CD4-positive, alpha-beta memory T cell (primary cell): Measurements from ENCODE around the gene DACH1. TPM values are rescaled to one million over a fixed set of nuclear protein-coding genes. Genes with fewer than 3 reads are reported as not detected.

Source experiments
- CTCF ChIA-PET: fragments of 350-600 bp; sonication (Branson Sonifier 250); formaldehyde crosslinking; loops from one replicate; lab custom pipeline; 2021; ENCODE audit warnings: inconsistent platforms; ENCODE audit not compliant: partially characterized antibody; lab: Charles Lee
- POLR2A ChIA-PET: fragments of 350-600 bp; sonication (Branson Sonifier 250); formaldehyde crosslinking; loops from one replicate; lab custom pipeline; 2021; ENCODE audit not compliant: partially characterized antibody; lab: Charles Lee
- DNase-seq, 5 donors: peaks; one replicate each; pipeline versions ENCODE4 v3.0.0 to v3.0.0-alpha.2; 2020 to 2022; ENCODE audit warnings: mixed read lengths in 1 of 5
- H3K27ac ChIP-seq: one replicate; pipeline ENCODE4 v1.7.0; 2013; ENCODE audit warnings: low read depth, low read length
- H3K27me3 ChIP-seq: 2 replicates; pipeline ENCODE4 v1.7.0; 2013; ENCODE audit warnings: mild to moderate bottlenecking, low read length, moderate library complexity; ENCODE audit not compliant: insufficient read depth
- H3K36me3 ChIP-seq: 2 replicates; pipeline ENCODE4 v1.7.0; 2013; ENCODE audit warnings: mild to moderate bottlenecking, low read length, moderate library complexity; ENCODE audit not compliant: insufficient read depth
- H3K4me1 ChIP-seq: 2 replicates; pipeline ENCODE4 v1.7.0; 2013; ENCODE audit warnings: mild to moderate bottlenecking, low read length, moderate library complexity; ENCODE audit not compliant: insufficient read depth
- H3K4me3 ChIP-seq, 2 donors: one replicate each; pipeline ENCODE4 v1.7.0; 2013; ENCODE audit warnings: low read length in 2 of 2, mild to moderate bottlenecking in 1 of 2
- H3K9me3 ChIP-seq, 2 donors: one replicate each; pipeline ENCODE4 v1.7.0; 2013; ENCODE audit warnings: low read length in 2 of 2, control low read depth in 1 of 2; ENCODE audit not compliant: control insufficient read depth in 1 of 2
- H3K27ac Mint-ChIP-seq, 7 donors: one replicate each; pipeline ENCODE4 v1.8.0; 2020 to 2021; ENCODE audit warnings: mixed read lengths in 7 of 7, mild to moderate bottlenecking in 6 of 7, inconsistent platforms in 3 of 7, moderate library complexity in 3 of 7
- H3K27me3 Mint-ChIP-seq, 2 donors: one replicate each; pipeline ENCODE4 v1.8.0; 2020 to 2021; ENCODE audit warnings: mixed read lengths in 2 of 2
- H3K36me3 Mint-ChIP-seq, 2 donors: one replicate each; pipeline ENCODE4 v1.8.0; 2020 to 2021; ENCODE audit warnings: mixed read lengths in 2 of 2, inconsistent platforms in 1 of 2, mild to moderate bottlenecking in 1 of 2
- H3K4me1 Mint-ChIP-seq, 4 donors: one replicate each; pipeline ENCODE4 v1.8.0; 2020 to 2021; ENCODE audit warnings: mixed read lengths in 4 of 4, mild to moderate bottlenecking in 1 of 4
- H3K4me3 Mint-ChIP-seq, 8 donors: one replicate each; pipeline ENCODE4 v1.8.0; 2020 to 2021; ENCODE audit warnings: mixed read lengths in 8 of 8, mild to moderate bottlenecking in 7 of 8, moderate library complexity in 6 of 8, inconsistent platforms in 3 of 8
- H3K9me3 Mint-ChIP-seq, 8 donors: one replicate each; pipeline ENCODE4 v1.8.0; 2020 to 2021; ENCODE audit warnings: mixed read lengths in 8 of 8, mild to moderate bottlenecking in 5 of 8, inconsistent platforms in 3 of 8, moderate library complexity in 1 of 8
- intact Hi-C: fragments of 100-400 bp; cut with micrococcal nuclease; formaldehyde crosslinking; loops from one replicate; pipeline ENCODE4 v1.15.1; 2023
- polyA plus RNA-seq, 2 donors: library from polyadenylated mRNA; unstranded; fragments of 300-500 nt; fragmentation: Illumina TruSeq; gene quantifications; one replicate each; pipeline ENCODE4 v1.2.3, GENCODE V29; 2021
- total RNA-seq, 2 experiments: library from RNA; stranded (reverse); gene quantifications; one replicate each; pipeline ENCODE4 v1.2.3, GENCODE V29; 2021

Gene DACH1
- total and polyA plus RNA-seq, 4 experiments from 2014 or later, result not detected

- no peaks in the 10 kb centered on the region for H3K27me3 Mint-ChIP-seq
- ChIA-PET CTCF (no interaction called here), POLR2A (no interaction called here)
These were observed 350.0 kb downstream of the DACH1 start for GRCh38 chr13:71517004-71517403.

GRCh38 chr13:71516521-71516920, 350.5 kb downstream of the DACH1 start:
- CTCF ChIA-PET, result no interaction called here
- Histone ChIP-seq H3K9me3 (peaks cover 0 to 3% of the 10 kb centered on the region in 2 donors), H3K36me3 (no peaks in the 10 kb centered on the region), H3K27ac (no peak overlapping the region), H3K27me3 (no peaks in the 10 kb centered on the region), H3K4me1 (no peaks in the 10 kb centered on the region), H3K4me3 (no peak overlapping the region)
- POLR2A ChIA-PET, result no interaction called here
- Mint-ChIP-seq H3K4me1 (no peaks in the 10 kb centered on the region), H3K4me3 (no peak overlapping the region), H3K36me3 (no peaks in the 10 kb centered on the region), H3K9me3 (peaks cover 0 to 3% (median 0%) of the 10 kb centered on the region in 8 donors), H3K27ac (no peak overlapping the region), H3K27me3 (no peaks in the 10 kb centered on the region)
- intact Hi-C loops, result no loop called here
- DNase-seq, result no peak

More at GRCh38 chr13:71517004-71517403, 350.0 kb downstream of the DACH1 start:
- no peaks in the 10 kb centered on the region for H3K4me1 ChIP-seq
- no peak overlapping the region for H3K27ac Mint-ChIP-seq
- no peak overlapping the region for H3K27ac ChIP-seq
- intact Hi-C loops, result no loop called here
- no peak for DNase-seq
- peaks cover 0 to 3% of the 10 kb centered on the region in 2 donors for H3K9me3 ChIP-seq
- no peaks in the 10 kb centered on the region for H3K4me1 Mint-ChIP-seq
- H3K4me3 ChIP-seq, result no peak overlapping the region
- H3K36me3 ChIP-seq, result no peaks in the 10 kb centered on the region
- no peaks in the 10 kb centered on the region for H3K27me3 ChIP-seq
- H3K36me3 Mint-ChIP-seq, result no peaks in the 10 kb centered on the region
- peaks cover 0 to 4% (median 0%) of the 10 kb centered on the region in 8 donors for H3K9me3 Mint-ChIP-seq
- H3K4me3 Mint-ChIP-seq, result no peak overlapping the region

- POLR2A ChIA-PET, result no interaction called here
- Mint-ChIP-seq H3K9me3 (peaks cover 0 to 2% (median 0%) of the 10 kb centered on the region in 8 donors), H3K4me3 (no peak overlapping the region), H3K4me1 (no peaks in the 10 kb centered on the region), H3K36me3 (no peaks in the 10 kb centered on the region), H3K27me3 (no peaks in the 10 kb centered on the region), H3K27ac (no peak overlapping the region)
- CTCF ChIA-PET, result no interaction called here
- Histone ChIP-seq H3K4me3 (no peak overlapping the region), H3K27me3 (no peaks in the 10 kb centered on the region), H3K36me3 (no peaks in the 10 kb centered on the region), H3K27ac (no peak overlapping the region), H3K9me3 (peaks cover 0 to 3% of the 10 kb centered on the region in 2 donors), H3K4me1 (no peaks in the 10 kb centered on the region)
- no peak for DNase-seq
- intact Hi-C loops, result no loop called here
These were observed 351.3 kb downstream of the DACH1 start for GRCh38 chr13:71515744-71516038.

GRCh38 chr13:71514900-71515743, 351.9 kb downstream of the DACH1 start:
- peaks cover 0 to 3% of the 10 kb centered on the region in 2 donors for H3K9me3 ChIP-seq
- no peak for DNase-seq
- H3K27me3 ChIP-seq, result no peaks in the 10 kb centered on the region
- H3K4me3 ChIP-seq, result no peak overlapping the region
- ChIA-PET POLR2A (no interaction called here), CTCF (no interaction called here)
- H3K36me3 ChIP-seq, result no peaks in the 10 kb centered on the region
- peaks cover 0 to 2% (median 0%) of the 10 kb centered on the region in 8 donors for H3K9me3 Mint-ChIP-seq
- H3K27me3 Mint-ChIP-seq, result no peaks in the 10 kb centered on the region
- no peaks in the 10 kb centered on the region for H3K4me1 ChIP-seq
- no peaks in the 10 kb centered on the region for H3K4me1 Mint-ChIP-seq
- no peak overlapping the region for H3K27ac ChIP-seq
- H3K36me3 Mint-ChIP-seq, result no peaks in the 10 kb centered on the region
- no peak overlapping the region for H3K27ac Mint-ChIP-seq
- intact Hi-C loops, result no loop called here
- H3K4me3 Mint-ChIP-seq, result no peak overlapping the region

GRCh38 chr13:71513411-71514033, 353.5 kb downstream of the DACH1 start:
- Mint-ChIP-seq H3K27ac (no peak overlapping the region), H3K4me1 (no peaks in the 10 kb centered on the region), H3K9me3 (peaks cover 0 to 7% (median 0%) of the 10 kb centered on the region in 8 donors), H3K36me3 (no peaks in the 10 kb centered on the region), H3K4me3 (no peak overlapping the region), H3K27me3 (no peaks in the 10 kb centered on the region)
- CTCF ChIA-PET, result no interaction called here
- Histone ChIP-seq H3K4me1 (no peaks in the 10 kb centered on the region), H3K9me3 (peaks cover 0 to 3% of the 10 kb centered on the region in 2 donors), H3K36me3 (no peaks in the 10 kb centered on the region), H3K27ac (no peak overlapping the region), H3K4me3 (no peak overlapping the region), H3K27me3 (no peaks in the 10 kb centered on the region)
- DNase-seq, result no peak
- POLR2A ChIA-PET, result no interaction called here
- intact Hi-C loops, result no loop called here

- ChIA-PET POLR2A (no interaction called here), CTCF (interaction anchor here (0.5 kb wide), 1 partner anchor 101 kb away, joined by 3 read pairs; no protein-coding TSS in a partner anchor)
- Mint-ChIP-seq H3K4me3 (no peak overlapping the region), H3K36me3 (no peaks in the 10 kb centered on the region), H3K9me3 (peaks cover 0 to 2% (median 0%) of the 10 kb centered on the region in 8 donors), H3K27ac (no peak overlapping the region), H3K4me1 (no peaks in the 10 kb centered on the region), H3K27me3 (no peaks in the 10 kb centered on the region)
- Histone ChIP-seq H3K9me3 (no peaks in the 10 kb centered on the region), H3K4me3 (no peak overlapping the region), H3K27me3 (no peaks in the 10 kb centered on the region), H3K36me3 (no peaks in the 10 kb centered on the region), H3K27ac (no peak overlapping the region), H3K4me1 (no peaks in the 10 kb centered on the region)
- intact Hi-C loops, result no loop called here
- DNase-seq, result no peak
These were observed 363.2 kb downstream of the DACH1 start for GRCh38 chr13:71503781-71504180.

GRCh38 chr13:71499944-71500514, 367.0 kb downstream of the DACH1 start:
- intact Hi-C loops, result no loop called here
- H3K9me3 Mint-ChIP-seq, result peaks cover 0 to 4% (median 0%) of the 10 kb centered on the region in 8 donors
- ChIA-PET CTCF (no interaction called here), POLR2A (no interaction called here)
- no peak overlapping the region for H3K27ac Mint-ChIP-seq
- Histone ChIP-seq H3K9me3 (no peaks in the 10 kb centered on the region), H3K4me3 (no peak overlapping the region), H3K4me1 (no peaks in the 10 kb centered on the region), H3K27ac (no peak overlapping the region), H3K36me3 (no peaks in the 10 kb centered on the region), H3K27me3 (no peaks in the 10 kb centered on the region)
- H3K36me3 Mint-ChIP-seq, result no peaks in the 10 kb centered on the region
- no peak overlapping the region for H3K4me3 Mint-ChIP-seq
- no peak for DNase-seq
- H3K4me1 Mint-ChIP-seq, result no peaks in the 10 kb centered on the region
- no peaks in the 10 kb centered on the region for H3K27me3 Mint-ChIP-seq
